IPS DF 4.7 (cell line): ENCODE measurements around the gene PRG3.
"Not testable (repeated sequence)": the region's sequence is repeated elsewhere in the genome, so short reads cannot be mapped to it uniquely, and the experiment has no call there.

Experiments
- DNase-seq: peaks from one replicate; pipeline ENCODE4 v3.0.0-alpha.2; 2013; ENCODE audit warnings: low spot score; ENCODE audit errors: extremely low read depth

Gene PRG3

DNA sequence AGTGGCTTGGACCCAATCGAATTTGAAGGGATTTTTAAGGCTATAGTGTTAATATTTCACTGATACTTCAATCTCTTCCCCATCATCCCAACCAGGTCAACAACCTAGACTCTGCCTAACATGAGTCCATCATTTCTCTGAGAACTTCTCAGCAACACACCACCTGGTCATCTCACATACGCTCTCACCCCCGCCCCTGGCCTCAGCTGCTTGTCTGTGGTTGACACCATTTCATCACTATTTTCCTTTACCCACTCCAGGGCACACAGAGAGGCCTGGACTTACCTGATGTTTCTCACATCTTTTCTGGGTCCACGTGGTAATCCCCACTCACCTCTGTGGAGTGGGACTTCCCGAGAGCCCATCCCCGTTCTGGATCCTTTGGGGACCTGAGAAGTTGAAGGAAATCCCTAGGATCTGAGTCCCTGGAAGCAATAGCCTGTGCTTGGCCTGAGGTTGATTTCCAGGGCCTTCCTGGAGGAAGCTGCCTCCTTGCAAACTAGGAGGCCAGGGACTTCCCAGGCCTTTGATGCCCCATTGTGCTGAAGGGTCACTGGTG, 39.6 kb downstream of the PRG3 start:
- no peak for DNase-seq

GRCh38 chr11:57340039-57340615, 40.8 kb downstream of the PRG3 start:
- DNase-seq: no peak

DNA sequence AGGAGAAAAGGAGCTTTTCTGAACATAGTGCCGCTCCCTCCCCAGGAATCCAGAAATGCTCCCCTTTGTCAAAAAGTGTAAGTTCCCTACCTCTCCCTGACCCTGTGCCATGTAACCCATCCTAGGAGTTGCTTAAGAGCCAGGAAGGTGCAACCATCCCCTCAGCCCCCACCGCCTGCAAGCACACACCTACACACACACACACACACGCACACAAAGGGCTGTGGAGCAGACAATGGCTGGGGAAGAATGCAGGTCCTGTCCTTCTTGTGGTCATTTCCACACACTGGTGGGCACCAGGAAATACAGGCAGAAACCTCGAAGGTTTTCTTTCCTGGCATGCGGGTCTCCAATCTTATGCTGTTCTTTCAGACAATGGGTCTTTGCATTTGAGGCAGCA, 41.6 kb downstream of the PRG3 start:
- DNase-seq: no peak

GRCh38 chr11:57338142-57338541, 42.8 kb downstream of the PRG3 start, which contains the start of gene P2RX3:
Gene P2RX3, plus strand, starts transcription at chr11:57338352. Its CDS starts 199 bp downstream, at chr11:57338551.
- DNase-seq: no peak

DNA sequence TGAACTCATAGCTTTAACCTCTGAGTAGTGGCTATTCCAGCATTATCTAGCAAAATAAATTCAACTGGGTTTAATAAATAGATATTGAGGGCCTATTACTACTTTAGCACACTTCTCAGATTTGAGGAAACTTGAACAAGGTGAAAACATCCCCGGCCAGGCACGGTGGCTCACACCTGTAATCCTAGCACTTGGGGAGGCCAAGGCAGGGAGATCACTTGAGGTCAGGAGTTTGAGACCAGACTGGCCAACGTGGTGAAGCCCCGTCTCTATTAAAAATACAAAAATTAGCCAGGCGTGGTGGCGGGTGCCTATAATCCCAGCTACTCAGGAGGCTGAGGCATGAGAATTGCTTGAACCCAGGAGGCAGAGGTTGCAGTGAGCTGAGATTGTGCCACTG, 44.1 kb downstream of the PRG3 start:
- DNase-seq: not testable (repeated sequence)

DNA sequence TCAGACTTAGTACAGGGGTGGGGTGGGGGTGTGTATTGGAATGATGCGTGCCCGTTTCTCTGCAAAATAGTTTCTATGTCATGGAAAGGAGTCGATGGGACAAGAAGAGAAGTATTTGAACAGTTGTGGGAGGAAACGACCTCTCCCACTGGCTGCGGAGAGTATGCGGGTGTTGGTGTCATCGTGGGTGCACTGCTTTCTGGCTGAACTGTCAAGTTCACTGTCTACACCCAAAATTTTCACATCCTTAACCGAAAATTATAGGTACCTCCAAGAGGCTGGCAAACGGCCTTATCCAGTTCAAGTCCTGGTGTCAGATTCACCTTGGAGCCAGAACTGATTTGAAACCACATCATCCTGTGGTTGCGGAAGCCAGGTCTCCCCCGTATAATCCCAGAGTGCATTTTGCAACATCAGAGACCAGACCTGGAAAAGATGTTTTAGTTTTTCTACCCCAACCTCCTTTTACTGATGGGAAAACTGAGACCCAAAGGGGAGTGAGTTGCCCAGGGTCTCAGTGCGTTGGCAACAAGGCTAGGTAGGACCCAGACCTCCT, 44.8 kb downstream of the PRG3 start:
- DNase-seq: no peak

DNA sequence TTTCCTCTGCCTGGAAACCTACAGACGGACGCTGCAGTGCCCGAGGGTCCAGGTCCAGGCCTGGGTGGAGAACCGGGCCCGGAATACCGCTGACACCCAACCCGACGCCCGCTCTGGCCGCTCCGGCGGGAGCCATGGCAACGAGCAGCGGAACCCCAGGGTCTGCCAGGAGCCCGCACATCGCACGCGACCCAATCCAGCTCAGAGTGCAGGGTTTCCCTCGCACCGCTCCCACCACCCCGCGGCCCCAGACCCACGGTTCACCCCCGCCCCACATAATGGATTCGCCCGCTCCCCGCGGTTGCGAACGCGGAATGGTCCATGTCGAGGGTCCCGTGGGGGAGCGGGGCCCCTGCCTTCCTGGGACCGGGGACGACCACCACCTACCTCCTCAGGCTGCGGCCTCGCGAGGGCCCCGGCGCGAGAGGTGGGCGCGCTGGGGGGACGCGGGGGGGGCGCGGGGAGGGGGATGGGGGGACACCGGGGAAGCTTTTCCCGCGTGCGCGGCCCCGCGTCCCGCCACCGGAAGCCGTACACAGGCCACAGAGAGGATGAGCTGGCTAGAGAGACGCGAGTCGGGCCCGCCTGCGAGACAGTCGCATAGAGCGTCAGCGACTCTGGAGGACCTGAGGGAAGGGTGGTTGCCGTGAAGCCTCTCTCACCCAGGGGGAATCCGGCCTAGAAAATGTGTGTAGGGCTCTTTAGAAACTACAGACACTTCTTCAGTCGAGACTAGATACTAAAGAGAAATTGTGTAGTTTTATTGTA, 45.4 kb downstream of the PRG3 start, which contains the start of gene SSRP1:
SSRP1 (minus strand) TSS at position 550 of the 768 bp plus-strand sequence. CDS start 771 bp downstream, outside the sequence.
- no peak for DNase-seq

- DNase-seq: no peak
These were observed 46.0 kb downstream of the PRG3 start for GRCh38 chr11:57335023-57335342.

DNA sequence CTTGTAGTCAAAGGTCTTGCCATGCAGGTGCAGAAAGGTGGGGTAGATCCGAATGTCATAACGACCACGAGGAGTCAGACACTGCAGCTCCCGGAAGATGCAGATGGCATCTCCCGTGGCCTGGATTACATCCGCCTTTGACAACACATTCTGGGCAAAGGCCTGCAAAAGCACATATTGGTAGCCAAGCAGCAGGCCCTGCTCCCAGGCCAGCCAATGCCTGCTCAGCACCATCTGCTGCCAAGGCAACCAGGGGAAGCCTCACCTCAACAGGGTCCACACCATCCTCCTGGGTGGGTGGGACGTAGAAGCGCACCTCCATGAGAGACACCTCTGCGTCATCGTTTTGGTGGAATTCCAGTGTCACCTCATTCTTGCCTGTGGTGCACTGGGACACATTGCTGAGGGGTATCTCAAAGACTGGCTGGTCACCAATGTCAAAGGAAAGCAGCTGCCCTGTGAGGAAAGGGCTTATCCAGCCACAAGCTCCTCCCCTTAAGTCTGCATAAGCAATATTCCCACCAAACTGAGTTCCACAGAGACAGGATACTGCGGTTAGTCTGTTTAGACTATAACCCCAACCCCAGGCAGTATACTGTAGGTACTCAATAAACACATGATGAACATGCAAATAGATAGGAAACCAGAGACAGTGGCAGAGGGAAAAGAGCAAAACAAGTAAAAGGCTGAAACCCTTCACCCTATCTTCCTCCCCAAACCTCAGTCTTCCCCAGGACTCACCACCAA, 48.1 kb downstream of the PRG3 start:
- no peak for DNase-seq

DNA sequence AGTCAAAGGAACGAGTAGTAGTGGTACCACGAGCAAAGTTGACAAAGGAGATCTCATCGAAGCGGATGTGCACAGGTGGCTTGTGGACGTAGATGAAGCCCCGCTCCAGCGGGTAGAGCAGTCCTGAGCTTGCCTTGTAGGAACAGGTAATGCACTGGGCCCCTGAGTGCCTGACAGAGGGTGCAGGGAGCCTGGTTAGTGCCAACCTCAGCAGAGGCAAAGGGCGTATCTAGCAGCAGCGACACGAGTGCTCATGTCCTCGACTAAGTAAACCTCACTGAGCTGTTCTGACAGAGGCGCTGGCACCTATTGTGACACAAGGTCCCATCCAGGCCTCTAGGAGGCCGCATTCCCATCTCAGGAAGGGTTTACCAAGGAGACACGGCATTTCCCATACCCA, 49.2 kb downstream of the PRG3 start:
- no peak for DNase-seq

DNA sequence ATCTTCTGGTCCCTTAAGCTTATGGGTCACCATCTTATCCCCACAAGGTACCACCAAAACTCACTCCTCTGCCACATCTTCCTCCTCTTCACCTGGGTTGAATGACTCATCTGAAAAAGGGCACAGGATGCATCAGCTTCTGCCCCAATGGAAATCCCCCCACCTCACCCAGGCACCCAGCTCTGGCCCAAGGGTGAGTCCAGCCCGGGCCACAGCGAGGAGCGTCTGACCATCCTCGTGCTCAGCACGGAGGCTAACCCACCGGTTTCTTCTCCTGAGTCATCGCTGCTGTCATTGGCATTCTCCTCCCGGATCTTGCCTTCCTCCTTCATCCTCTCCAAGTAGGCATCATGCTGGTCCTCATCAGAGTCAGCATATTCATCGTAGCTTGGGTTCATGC, 50.9 kb downstream of the PRG3 start:
- DNase-seq: no peak

- no peak for DNase-seq
These were observed 53.2 kb downstream of the PRG3 start for GRCh38 chr11:57327721-57328120.
